Measurements from ENCODE around the gene NPHP4.
"Not testable (repeated sequence)": the region's sequence is repeated elsewhere in the genome, so short reads cannot be mapped to it uniquely, and the experiment has no call there.

Gene NPHP4

DNA sequence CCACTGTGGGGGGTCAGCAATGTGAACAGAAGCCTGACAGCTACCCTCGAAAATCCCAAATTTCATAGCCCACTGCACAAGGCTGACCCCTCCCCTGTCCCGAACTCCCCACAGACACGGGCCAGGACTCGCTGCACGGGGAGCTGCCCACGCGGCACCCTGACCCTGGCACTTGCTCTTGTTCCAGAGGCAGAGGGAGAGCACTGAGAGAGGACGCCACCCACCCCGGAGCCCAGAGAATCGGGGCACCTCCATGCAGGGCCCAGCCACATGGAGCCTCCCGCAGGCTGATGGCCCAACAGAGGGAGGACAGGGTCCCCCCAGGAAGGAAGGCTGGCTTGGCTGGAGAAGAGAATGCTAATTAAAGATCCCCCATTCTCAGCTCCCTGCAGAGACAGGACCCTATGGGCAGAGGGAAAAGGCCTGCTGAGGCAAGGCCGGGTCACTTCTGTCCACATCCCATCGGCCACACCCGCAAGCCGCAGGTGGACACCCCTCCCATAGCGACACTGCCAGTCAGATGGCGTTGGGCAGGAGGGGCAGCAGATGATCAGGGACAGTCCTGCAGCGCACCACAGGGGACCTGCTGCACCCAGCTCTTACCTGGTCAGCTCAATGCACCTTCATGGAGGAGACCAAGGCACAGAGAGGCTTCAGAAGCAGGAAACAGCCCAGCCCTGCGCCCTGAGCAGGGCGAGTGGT lies 136.9 kb downstream of the NPHP4 start:
- DNase-seq (ENCODE audit: low read depth in 2 of 2), result no peak

DNA sequence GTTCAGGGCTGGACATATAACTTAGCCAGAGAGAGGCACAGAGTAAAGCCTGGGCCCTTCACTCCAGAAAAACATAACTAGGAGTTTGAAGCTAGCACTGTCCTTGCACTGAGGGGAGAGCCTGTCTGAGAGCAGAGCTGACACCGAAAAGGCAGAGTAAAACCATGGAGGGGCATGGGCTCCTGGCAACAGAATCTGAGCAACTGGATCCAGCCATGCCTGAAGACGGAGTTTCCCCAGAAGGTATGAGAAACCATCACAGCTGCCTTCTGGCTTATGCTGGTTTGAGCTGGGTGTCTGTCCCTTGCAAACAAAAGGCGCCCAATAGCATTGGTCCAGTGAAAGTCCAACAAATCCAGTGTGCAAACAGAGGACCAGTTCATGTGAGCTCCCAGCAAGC lies 137.5 kb downstream of the NPHP4 start:
- no peak for DNase-seq (ENCODE audit: low read depth in 2 of 2)

DNA sequence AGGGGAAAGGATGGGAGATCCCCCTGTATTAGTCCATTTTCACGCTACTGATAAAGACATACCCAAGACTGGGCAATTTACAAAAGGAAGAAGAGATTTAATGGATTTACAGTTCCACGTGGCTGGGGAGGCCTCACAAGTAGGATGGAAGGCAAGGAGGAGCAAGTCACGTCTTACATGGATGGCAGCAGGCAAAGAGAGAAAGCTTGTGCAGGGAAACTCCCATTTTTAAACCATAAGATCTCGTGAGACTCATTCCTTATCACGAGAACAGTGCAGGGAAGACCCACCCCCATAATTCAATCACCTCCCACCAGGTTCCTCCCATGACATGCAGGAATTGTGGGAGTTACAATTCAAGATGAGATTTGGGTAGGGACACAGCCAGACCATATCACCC lies 138.4 kb downstream of the NPHP4 start:
- not testable (repeated sequence) for DNase-seq (ENCODE audit: low read depth in 2 of 2)

DNA sequence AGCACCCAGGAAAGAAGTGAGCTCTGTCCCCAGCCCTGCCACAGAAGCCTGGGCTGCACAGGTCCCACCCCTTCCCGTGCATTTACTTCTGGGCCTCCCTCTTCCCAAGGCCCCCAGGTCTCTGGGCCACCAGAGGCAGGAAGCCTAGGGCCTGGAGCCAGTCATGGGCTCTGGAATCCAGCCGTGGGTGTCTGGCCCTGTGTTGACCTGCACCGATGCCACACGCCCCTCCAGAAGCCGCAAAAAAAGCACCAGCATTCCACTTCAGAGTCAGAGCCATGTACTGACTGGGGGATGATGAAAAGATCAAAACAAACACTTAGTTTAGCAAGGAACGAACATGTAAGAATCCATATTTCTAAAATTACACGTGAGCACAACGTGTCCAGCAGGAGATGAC lies 141.7 kb downstream of the NPHP4 start:
- DNase-seq (ENCODE audit: low read depth in 2 of 2), result no peak

DNA sequence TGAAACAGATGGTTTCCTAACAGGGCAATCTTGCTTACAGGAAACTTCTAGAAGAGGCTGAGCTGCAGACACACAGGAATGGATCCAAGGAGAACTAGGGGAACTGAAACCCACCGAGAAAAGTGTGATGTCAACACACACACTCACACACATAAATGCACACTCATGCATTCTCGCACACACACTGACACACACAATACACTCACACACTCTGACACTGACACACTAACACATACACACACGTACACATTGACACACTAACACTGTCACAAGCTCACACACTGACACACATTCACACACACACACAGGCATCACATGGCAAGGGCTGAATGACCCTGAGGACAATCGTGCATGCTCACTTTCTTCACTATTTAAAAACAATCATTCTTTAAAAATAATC lies 142.7 kb downstream of the NPHP4 start:
- DNase-seq (ENCODE audit: low read depth in 2 of 2), result no peak

DNA sequence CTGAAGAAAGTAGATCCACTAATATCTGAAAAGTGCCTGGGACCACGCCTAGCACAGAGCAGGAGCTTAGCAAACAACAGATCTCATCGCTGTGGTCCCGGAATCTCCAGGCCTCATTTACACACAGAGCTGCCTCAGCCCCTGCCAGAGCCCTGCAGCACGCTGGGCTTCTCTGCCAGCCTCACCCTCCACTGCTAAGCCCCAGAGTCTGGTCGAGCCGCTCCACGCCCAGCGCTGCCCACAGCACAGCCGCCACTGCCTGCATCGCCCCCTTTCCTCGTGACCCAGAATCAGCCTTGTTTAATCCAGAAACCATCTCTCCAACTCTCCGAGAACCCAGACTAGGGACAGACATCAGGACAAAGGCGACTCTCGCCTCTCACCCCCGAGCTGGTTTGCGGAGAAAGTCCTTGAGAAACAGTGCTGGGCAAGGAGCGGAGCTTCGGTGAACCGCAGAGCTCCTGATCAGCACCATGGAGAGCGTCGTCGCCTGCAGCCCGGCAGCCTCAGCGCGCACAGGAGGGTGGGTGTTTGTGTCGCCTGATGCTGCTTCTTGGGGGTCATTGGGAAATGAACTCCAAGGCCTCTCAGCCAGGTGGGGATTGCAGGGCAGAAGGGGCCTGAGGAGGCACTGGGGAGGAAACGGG lies 145.1 kb downstream of the NPHP4 start:
- DNase-seq (ENCODE audit: low read depth in 2 of 2), result no peak

DNA sequence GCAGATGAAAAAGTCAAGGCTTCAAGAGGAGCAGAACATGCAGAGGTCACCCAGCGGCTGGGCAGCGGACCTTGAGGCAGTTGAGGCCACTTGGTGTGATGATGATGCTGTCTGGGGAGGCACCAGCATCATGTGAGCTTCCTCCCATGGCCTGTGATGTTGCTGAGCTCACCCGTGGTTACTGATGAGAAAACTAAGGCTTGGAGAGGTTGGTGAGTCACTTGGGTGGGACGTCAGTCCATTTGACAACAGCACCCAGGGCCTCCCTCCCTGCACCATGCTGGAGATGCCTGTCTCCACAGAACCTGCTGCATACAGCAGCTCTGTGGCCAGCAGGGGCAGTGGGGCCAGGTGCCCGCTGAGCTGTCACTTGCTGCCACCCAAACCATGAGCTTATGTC lies 146.8 kb downstream of the NPHP4 start:
- DNase-seq (ENCODE audit: low read depth in 2 of 2), result no peak

DNA sequence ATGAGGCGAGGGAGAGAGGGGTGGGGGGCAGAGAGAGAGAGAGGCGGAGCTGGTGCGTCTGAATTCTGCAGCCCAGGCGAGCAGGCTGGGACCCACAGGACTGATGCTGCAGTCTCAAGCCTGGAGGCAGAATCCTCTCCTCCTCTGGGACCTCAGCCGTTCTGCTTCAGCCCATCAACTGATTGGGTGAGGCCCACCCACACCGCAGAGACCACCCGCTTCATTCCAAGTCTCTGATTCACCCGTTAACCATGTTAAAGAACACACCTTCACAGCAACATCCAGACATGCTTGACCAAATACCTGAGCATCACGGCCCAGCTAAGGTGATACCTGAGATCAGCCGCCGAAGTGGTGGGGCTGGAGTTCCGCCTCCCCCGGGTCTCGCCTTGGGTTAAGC lies 147.8 kb downstream of the NPHP4 start:
- no peak for DNase-seq (ENCODE audit: low read depth in 2 of 2)

DNA sequence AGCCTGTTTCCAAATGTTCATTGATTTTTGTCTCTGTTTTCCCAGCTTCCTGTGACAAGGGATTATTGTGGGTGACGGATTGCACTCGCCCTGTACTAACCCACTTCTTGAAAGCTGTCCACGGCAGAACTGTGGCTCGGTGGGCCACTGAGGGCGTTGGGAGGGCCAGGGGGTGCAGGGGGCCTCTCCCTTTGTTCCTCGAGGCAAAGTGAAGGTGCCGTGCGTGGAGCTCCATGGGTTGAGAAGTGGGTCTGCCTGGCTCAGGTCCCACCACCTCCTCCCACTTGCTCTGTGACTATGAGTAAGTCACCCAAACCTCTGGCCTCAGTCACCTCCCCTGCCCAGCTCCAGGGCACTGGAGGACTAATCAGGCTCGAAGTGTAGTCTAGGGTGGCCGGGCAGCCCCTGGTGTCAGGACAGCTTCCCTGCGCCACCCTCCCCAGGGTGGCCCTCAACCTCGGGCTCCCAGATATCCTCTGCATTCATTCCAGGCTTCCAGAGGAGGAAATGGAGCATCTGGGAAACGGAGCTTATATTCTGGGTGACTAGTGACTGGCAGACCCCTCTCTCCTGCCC lies 148.6 kb downstream of the NPHP4 start:
- no peak for DNase-seq (ENCODE audit: low read depth in 2 of 2)

DNA sequence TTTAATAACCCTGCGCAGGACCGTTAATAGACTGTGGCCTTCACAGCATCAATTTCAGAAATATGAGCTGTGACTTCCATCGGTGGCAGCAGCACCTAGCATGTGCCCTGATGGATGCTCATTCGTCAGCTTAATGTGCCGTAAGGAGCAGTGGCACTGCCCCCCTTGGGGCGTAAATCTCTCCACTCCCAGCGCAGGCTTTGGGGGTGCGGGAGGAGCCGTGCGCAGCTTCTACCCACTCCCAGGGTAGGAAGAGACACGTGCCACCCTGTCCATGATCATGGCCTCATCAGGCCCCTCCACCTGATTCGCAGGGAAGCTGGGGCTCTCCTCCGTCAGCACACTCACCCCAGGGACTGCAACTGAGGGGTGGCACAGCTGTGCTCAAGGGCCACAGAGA lies 149.5 kb downstream of the NPHP4 start:
- no peak for DNase-seq (ENCODE audit: low read depth in 2 of 2)

DNA sequence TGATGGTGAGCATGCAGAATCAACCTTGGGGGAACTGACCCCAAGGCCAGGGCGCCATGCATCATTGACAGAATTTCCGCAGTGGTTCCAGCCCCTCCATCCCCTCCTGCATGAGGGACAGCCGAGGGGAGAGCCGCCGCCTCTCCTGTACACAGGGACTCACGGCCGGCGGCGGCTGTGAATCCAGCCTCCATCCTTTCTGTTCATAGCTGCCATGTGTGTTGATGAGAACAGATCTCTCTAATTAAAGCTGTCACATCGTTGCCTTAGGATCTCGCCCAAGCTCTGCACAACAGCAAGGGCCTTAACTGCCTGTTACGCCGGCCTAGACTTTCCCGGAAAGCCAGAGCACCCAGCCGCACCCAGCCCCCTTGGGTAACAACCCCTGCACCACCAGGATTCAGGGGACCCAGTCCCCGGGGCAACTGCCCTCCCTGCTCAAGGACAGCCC lies 151.6 kb downstream of the NPHP4 start:
- DNase-seq (ENCODE audit: low read depth in 2 of 2), result no peak

DNA sequence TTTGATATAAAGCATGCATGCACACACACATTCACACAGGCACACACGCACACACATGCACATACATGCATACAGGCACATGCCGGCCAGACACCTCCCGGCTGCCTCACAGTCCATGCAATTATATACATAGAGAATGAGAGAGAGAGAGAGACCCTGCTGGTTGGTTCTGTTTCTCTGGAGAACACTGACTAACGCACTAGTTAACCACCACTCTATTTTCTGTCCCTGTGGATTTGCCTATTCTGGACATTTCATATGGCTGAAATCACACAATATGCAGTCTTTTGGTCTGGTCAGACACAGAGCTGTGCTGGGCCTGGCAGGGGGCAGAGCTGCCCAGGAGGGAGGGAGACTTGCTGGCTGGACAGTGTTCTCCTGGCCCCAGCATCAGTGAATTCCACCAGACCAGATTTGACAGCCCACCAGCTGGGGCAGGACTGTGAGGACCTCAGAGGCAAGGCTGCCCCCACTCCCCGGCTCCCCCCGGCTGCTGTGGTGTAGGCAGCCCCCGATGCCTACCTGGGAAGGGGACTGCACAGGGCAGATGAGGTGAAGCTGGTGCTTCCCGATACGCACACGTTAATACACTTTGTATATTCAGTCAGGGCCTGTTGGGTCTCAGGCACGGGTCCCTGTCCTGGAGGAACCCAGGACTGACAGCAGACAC lies 152.2 kb downstream of the NPHP4 start:
- no peak for DNase-seq (ENCODE audit: low read depth in 2 of 2)

DNA sequence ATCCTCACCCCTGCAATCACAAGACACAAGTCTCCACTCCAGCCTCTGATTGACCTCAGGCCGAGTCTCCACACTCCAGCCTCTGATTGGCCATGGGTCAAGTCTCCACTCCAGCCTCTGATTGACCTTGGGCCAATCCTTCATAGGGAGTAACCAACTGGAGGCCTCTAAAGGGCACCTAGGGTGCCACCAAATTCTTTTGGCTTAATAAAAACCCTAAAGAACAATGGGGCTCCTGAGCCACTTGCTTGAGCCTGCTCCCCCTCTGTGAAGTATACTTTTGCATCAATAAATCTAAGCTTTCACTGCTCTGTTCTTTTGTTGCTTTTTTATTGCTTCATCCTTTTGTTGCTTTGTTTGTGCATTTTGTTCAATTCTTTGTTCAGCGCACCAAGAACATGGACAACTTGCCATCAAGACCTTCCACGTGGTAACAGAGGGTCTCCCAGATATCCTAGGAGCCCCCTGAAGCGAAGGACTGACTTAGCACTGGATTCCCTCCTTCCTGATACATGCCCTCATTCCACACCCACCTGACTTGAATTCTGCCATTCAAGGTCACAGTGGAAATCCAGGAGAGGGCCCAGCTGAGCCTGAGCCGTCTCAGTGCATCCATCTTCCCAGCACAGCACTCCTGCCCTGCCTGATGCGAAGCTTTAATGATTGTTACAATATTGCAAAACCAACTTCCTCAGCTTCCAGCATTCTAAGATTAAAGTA lies 152.9 kb downstream of the NPHP4 start:
- DNase-seq (ENCODE audit: low read depth in 2 of 2), result no peak

DNA sequence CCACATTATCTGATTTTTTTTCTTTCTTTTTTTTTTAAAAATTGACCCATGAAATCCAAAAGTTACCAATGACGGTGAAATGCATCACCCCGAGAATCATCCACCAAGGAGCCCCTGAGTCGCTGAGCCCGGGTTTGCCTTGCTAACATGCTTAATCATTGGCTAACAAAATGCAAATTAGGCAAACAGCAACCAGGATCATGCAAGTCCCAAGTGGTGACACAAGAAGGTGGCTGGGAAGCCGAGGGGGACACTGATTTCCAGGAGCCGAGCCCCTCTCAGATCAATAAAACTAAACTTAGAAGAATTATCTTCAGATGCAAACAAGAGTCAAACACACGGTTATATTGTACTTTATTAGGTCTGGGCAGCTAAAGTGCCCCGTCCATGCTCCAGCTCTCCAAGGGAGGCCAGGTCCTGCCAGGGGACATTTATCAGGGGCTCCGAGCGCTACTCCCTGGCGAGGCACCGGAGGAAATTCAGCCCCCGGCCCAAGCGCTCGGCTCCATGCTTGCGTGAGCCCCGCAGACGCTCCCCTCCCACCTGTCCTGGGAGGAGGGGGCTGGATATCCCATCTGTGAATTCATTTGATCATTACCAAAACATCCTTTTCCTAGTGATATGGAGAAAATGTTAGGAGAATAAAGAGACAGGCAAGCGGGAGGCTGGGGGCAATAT lies 154.1 kb downstream of the NPHP4 start:
- no peak for DNase-seq (ENCODE audit: low read depth in 2 of 2)

DNA sequence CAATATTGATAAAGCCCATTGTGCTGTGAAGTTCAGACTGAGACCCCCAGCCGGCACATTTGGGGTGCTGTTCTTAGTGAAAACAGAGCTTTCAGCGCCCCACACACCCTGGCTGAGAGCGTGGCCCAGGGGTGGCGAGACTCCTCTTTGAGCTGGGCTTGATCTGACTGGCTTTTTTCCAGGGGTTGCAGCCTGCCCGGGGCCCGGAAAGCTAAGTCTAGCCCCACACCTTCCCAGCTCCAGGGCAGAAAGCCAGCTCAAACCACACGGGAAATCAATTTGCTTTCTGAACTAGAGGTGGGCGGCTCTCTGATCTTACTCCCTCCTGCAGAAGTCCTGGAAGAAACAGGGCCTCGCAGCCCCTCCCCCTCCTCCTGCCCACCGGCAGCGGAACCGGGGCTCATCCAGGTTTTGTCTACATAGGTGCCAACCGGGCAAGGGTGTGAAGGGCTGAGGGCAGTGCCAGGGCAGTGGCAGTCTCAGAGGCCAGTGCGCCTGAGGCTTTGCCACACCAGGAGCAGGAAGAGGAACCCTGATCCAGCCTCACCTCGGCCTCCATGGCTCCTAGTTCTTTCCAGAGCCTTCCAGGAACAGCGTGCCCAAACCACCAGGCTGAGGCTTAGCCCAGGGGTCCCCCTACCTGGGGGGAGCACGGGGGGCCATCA lies 155.3 kb downstream of the NPHP4 start:
- no peak for DNase-seq (ENCODE audit: low read depth in 2 of 2)

DNA sequence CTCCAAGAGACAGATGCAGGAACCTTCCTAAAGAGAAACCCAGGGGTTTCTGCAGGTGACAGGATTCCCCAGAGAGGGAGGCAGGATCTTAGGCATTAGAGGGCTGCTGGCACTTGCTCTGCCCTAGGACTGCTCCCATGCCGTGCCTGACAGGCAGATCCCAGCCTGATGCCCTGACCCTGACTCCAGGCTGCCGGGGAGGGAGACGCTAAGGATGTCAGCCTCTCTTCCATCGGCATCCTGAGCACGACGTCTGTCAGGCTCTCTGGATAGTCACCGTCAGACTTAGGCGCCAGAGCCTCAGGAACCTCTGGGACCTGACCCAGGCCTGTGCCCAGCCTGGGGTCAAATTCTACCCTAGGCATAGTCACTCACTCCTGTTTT lies 157.1 kb downstream of the NPHP4 start:
- DNase-seq (ENCODE audit: low read depth in 2 of 2), result no peak

DNA sequence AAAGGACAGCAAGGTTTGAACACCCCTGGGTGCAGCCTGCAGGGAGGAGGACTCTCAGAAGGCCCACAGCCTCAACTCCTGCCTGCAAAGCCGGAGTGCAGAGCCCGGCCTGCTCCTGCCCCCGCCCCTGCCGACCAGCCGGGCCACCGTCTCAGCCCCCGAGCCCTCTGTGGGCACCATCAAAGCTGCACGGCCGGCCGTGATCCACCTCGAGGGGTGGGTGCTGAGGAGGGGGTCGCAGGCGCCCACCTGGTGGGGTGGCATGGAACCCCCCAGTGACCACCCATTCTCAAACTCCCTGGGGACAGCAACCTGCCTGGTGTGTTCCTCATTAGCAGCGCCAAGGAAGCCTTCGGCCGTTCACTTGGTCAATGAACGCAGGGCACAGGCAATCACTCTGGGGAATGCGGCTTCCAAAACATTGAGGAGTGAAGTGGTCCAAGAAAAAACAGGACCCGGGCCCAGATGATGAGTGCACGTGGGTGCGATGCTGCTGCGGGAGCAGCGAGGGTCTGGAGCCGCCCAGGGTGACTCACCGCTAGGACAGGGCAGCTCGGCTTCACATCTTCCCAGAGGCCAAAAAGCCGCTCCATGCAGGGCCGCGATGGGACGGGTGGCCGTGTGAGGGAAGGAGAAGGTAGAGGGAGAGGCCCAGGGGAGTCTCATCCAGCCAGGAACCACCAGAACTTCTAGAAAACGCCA lies 157.6 kb downstream of the NPHP4 start:
- DNase-seq (ENCODE audit: low read depth in 2 of 2), result no peak

DNA sequence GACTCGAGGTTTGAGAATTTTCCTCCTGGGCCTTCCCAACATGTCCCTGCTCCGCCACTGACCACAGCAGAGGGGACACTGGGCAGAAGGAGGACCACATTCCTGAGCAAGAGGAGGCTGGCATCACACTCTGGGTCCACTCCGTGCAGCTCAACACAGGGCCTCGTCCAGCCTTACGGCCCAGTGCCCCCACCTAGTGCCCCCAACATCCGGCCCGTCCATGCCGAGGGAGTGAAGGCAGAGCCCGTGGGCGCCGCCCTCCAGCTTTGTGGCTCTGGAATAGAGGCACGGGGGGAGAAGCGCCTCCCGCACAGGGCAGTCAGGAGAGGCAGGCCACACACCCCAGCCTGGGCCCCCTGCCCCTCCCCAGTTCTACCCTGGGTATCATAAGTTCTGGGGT lies 158.3 kb downstream of the NPHP4 start:
- DNase-seq (ENCODE audit: low read depth in 2 of 2), result no peak

DNA sequence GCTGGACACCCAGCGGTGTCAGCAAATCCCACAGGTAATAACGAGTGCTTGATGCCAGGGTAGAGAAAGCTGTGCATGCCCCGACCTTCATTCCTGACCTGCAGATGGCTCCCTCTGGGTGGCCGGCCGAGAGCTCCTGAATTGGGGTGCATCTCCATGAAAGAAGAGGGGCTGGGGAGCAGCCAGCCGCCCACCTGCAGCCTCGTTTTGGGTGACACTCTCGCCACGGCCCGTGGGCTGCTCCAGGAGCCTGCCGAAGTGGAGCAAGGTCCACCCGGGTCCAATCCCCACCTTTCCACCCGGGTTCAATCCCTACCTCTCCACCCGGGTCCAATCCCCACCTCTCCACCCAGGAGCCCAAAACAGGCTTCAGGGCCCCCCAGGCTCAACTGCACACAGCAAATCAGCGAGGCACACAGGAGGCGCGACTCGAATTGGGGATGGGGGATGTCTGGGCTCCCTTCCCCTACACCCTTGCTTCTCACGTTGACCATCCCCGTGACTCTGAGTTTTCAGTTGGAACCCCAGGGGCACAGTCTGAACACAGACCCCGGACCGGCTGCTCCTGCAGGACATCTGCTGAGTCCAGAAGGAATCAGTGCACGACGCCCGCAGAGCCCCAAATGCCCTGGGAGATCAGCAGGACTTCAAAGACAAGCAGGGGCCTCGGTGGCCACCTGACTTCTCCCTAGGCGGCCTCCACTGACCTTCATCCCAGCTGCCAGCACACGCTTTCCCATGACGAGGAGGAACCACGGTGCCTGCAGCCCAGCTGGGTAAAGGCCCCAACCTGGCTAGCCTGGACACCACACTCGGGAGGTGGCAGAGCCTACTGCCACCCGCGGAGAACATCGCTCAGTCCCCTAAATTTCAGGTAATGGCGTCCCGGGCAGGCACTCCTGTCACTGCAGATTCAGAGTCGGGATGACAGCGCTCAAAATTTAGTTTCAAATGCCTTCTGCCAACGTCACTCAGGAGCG lies 159.0 kb downstream of the NPHP4 start:
- DNase-seq (ENCODE audit: low read depth in 2 of 2), result no peak

Measured in activated CD4-positive, alpha-beta T cell treated with anti-CD3 and anti-CD28 coated beads for 24 hours (primary cell).